OCI-LY1 (cell line): ENCODE measurements around the gene EI24.

Experiments
- CTCF ChIP-seq: fragments of 200-600 bp; sonication (generic), shearing (Covaris generic); IDR thresholded peaks from 2 replicates; pipeline ENCODE4 v1.5.1; 2017; ENCODE audit warnings: mild to moderate bottlenecking, antibody characterized with exemption, low read length, moderate library complexity, mixed read lengths
- EZH2 ChIP-seq: fragments of 200-600 bp; sonication (generic), shearing (Covaris generic); IDR thresholded peaks from 2 replicates; pipeline ENCODE4 v1.8.0; 2017; ENCODE audit warnings: borderline replicate concordance, mixed run types, mild to moderate bottlenecking, antibody characterized with exemption, low read length, moderate library complexity, mixed read lengths

- TF ChIP-seq CTCF = no peak
- TF ChIP-seq EZH2 = no peak
Observed at GRCh38 chr11:125525303-125525702, 44.0 kb upstream of the EI24 start.
